Gastroesophageal sphincter (tissue), 3 donors: Measurements from ENCODE around the gene CD96.

Experiments used
- EP300 ChIP-seq: sonication (generic); formaldehyde crosslinking; IDR thresholded peaks from one replicate; pipeline ENCODE4 v1.6.1; 2017; ENCODE audit warnings: antibody characterized with exemption, mild to moderate bottlenecking
- POLR2A ChIP-seq, 2 donors: fragments of 450-650 bp; IDR thresholded peaks; one replicate each; pipeline ENCODE4 v1.6.1; 2017; ENCODE audit warnings: antibody characterized with exemption in 2 of 2, mild to moderate bottlenecking in 2 of 2, moderate library complexity in 1 of 2
- TF ChIP-seq, protein P1 (sequence below), 4 experiments: fragments of 200-600 bp in 2 of 4; fragments of 450-650 bp in 2 of 4; sonication (generic) in 1 of 4; IDR thresholded peaks; one replicate each; pipeline ENCODE4 v1.5.1; 2017 to 2019; ENCODE audit warnings: antibody characterized with exemption in 4 of 4, mild to moderate bottlenecking in 2 of 4, moderate library complexity in 2 of 4

DNA sequence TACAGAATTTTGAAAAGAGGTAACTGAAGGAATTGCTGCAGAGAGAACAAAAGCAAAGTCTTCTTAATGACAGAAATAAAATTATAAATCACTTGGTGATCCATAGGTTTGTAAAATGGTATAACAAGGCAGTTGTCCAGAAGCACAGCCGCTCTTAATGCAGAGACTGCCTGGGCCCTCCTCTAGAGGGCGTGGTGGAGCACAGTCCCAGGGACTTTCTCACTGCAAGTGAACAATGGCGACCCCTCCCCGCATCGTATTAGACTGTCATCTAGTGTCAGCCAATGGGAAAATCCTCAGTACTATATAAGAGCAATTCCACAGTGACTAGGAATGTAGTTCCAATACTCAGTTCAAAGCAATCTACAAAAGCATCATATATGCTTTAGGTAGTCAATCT, 79.5 kb downstream of the CD96 start:
- TF ChIP-seq, protein P1, sequence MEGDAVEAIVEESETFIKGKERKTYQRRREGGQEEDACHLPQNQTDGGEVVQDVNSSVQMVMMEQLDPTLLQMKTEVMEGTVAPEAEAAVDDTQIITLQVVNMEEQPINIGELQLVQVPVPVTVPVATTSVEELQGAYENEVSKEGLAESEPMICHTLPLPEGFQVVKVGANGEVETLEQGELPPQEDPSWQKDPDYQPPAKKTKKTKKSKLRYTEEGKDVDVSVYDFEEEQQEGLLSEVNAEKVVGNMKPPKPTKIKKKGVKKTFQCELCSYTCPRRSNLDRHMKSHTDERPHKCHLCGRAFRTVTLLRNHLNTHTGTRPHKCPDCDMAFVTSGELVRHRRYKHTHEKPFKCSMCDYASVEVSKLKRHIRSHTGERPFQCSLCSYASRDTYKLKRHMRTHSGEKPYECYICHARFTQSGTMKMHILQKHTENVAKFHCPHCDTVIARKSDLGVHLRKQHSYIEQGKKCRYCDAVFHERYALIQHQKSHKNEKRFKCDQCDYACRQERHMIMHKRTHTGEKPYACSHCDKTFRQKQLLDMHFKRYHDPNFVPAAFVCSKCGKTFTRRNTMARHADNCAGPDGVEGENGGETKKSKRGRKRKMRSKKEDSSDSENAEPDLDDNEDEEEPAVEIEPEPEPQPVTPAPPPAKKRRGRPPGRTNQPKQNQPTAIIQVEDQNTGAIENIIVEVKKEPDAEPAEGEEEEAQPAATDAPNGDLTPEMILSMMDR (IDR thresholded peaks at IDR 0.05) = no peak
- TF ChIP-seq POLR2A (IDR thresholded peaks at IDR 0.05) (no peak), EP300 (no peak)
